GM15510 (cell line): ENCODE data around the gene LFNG.

ENCODE experiments used
- POLR2A ChIP-seq: IDR thresholded peaks from 3 replicates; pipeline ENCODE4 v1.6.1; 2011; ENCODE audit warnings: borderline replicate concordance; ENCODE audit not compliant: insufficient read length; ENCODE audit errors: extremely low read depth

LFNG gene

GRCh38 chr7:2564970-2565540 lies 45.5 kb downstream of the LFNG start:
- TF ChIP-seq POLR2A, result no peak

GRCh38 chr7:2566348-2566889 lies 46.8 kb downstream of the LFNG start:
- TF ChIP-seq POLR2A, result no peak

DNA sequence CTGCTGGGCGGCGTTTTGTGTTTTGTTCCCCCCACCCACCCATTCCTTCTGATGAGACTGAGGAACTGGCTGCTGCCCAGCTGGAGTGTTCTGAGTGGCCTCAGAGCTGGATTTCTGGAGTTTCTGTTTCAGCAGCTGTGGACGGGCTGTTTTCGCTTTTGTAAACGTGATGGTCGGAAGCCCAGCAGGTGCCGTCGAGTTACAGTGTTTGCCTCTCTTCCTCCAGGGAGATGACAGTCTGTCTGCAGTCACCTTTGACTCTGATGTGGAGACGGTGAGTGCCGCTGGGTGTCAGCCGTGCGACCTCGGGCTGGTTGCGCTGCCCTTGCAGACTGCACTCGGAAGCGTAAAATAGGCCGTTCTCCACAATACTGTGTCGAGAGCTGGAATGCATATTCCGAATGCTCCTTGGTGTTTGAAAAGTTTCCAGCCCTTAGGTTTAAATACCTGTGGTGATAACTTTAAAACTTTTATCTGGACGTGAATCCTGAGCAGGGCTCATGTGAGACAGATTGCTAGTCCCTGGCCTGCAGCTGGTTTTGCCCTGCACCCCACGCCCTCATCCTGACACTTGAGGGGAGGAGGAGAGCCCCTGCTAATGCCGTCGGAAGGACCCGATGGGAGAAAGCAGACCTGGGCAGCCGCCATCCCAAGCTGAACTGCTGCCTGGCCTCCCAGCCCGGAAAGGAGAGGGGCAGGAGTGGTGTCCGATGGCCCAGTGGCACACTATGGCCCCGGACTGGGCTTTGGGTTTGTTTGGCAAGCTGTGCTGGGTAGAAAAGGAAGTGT lies 47.5 kb downstream of the LFNG start:
- no peak for TF ChIP-seq POLR2A

DNA sequence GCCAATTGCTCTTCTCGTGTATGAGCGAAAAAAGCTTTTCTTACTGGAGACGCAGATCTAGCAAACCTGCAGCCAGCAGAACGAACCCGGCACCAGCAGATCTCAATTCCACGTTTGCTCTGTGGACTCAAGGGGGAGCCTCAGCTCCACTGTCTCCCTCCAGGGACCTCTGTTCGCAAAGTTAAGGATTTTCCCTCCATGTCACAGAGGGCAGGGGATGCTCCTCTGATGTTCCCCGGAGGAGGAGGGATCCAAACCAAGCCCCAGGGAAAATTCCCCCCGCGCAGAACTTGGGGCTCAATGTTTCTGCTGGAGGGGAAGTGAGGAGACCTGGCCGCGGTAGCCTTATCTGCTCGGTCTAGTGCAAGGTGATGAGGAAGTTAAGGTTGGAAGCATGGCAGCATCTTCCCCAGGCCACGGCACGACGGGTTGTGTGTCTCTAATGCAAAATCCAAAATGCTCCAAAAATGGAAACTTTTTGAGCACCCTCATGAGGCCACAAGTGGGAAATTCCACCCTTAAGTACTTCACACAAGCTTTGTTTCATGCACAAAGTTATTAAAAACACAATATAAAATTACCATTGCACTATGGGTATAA lies 48.2 kb downstream of the LFNG start:
- TF ChIP-seq POLR2A, result no peak

GRCh38 chr7:2568521-2569223 lies 49.1 kb downstream of the LFNG start:
- no peak for TF ChIP-seq POLR2A

DNA sequence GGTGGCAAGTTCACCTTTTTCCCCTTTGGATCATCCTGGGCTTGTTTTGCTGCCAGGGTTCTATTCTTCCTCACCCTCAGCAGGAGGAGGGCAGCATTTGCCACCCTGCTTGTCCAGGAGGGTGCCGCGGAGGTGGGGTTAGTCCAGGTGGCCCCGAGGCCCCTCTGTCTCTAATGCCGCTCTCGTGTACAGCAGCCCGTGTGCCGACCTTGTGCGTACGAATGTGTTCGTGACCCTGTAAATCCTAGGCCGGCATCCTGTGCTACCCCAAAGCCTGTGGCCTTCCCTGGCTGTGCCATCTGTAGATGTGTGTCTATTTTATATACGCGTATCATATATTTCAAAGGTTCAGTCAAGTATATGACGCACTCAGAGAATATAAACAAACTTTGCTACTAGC lies 49.8 kb downstream of the LFNG start:
- no peak for TF ChIP-seq POLR2A

DNA sequence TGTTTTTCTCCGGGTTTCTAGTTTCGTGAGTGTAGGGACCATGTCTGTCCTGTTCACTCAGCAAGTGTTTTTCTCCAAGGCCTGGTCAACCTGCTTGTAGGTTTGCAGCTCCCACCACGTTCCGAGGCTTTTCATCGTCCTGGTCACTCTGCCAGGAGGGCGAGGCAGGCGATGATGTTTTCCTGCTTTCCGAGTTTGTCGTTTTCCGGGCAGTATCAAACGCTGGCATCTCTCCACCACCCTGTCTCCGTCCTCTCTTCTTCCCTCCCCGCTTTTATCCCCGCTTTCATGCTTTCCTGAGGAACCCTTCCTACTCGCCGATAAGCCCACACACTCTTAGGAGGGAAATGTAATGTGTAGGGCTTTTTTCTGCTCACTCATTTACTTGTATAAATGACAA lies 50.4 kb downstream of the LFNG start:
- no peak for TF ChIP-seq POLR2A

- TF ChIP-seq POLR2A, result no peak
Measured at GRCh38 chr7:2571409-2571808, 51.8 kb downstream of the LFNG start.

DNA sequence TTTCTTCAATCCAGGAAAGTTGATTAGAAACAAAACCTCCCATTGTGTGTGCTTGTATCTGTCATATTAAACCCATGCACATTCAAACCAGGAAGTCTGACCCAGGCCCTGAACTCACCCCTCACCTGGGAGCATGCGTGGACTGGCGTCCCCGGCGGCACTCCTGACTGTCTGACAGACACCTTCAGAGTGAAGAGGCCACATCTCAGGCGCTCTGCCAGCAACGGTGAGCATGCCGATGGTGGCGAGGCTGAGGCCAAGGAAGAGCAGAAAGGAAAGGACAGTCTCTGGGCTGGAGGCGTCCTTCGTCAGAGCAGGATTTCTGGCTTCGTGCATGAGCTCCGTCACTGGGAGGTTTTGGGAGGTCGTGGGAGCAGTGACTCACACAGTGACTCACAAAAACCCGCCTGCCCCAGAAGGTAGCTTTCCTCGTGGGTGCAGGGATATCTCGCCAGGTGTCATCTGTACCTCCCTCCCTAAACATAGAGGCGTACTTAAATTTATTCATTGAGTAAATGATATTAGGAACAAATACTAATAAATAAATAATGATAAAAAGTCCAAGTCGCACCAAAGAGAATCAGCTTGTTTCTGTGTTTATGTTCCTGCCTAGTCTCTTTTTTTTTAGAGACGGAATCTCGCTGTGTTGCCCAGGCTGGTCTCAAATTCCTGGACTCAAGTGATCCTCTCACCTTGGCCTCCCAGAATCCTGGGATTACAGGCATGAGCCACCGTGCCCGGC lies 52.7 kb downstream of the LFNG start:
- TF ChIP-seq POLR2A, result no peak

- TF ChIP-seq POLR2A, result no peak
Measured at GRCh38 chr7:2573761-2574160, 54.2 kb downstream of the LFNG start.

GRCh38 chr7:2575046-2575732 lies 55.6 kb downstream of the LFNG start:
- TF ChIP-seq POLR2A, result no peak

DNA sequence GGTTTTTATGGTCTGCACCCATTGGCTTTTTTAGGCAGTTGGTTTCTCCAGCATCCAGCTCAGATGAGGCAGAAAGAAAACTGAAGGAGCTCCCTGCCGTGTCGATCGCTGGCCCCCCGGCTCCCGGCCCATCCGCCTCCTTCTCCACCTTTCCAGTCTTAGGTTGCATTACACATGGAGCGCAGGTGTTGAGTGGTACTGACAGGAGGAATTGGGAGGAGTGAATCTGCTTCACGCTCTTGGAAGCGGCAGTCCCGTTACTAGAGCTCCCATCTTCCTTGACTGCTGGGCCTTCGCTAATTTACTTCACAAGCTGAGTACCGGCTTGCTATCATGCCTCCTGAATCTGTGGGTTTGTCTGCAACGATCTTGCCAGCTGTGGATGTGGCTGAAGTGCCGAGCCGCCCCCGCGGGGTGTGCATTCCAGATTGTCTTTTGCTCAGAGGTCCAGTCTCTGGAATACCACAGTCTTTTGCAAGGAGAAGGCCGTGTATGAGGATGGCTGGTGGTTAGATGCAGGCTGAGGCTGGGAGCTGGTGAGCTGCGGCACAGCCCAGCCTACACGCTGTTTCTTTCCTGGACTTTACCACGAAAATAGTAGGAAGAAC lies 56.3 kb downstream of the LFNG start:
- no peak for TF ChIP-seq POLR2A

GRCh38 chr7:2576742-2577491 lies 57.3 kb downstream of the LFNG start:
- TF ChIP-seq POLR2A, result no peak
